Lung (tissue), 12 donors: Measurements from ENCODE around the gene IHH. TPM values are rescaled to one million over a fixed set of nuclear protein-coding genes. Genes with fewer than 3 reads are reported as not detected.

Experiments
- ATAC-seq: fragments of 200-7000 bp; cut with Tn5 transposase; one replicate; pipeline ENCODE4 v1.9.1; 2020; ENCODE audit warnings: moderate number of reproducible peaks; ENCODE audit not compliant: insufficient read depth, low FRiP score
- DNase-seq, 3 donors: peaks; one replicate each; pipeline ENCODE4 v3.0.0-alpha.2; 2013 to 2017
- H3K27ac ChIP-seq, 2 donors: one replicate each; pipeline ENCODE4 v1.5.1; 2013; ENCODE audit warnings: mild to moderate bottlenecking in 2 of 2, moderate library complexity in 2 of 2, control low read depth in 1 of 2, inconsistent platforms in 1 of 2, low read depth in 1 of 2, low read length in 1 of 2
- H3K27me3 ChIP-seq, 3 donors: one replicate each; pipeline ENCODE4 v1.5.1; 2013; ENCODE audit warnings: low read length in 2 of 3; ENCODE audit not compliant: control insufficient read depth in 3 of 3, insufficient read depth in 3 of 3
- H3K36me3 ChIP-seq, 4 donors: one replicate each; pipeline ENCODE4 v1.5.1; 2013; ENCODE audit warnings: low read length in 4 of 4, mild to moderate bottlenecking in 1 of 4, moderate library complexity in 1 of 4; ENCODE audit not compliant: control insufficient read depth in 4 of 4, insufficient read depth in 4 of 4
- H3K4me1 ChIP-seq, 5 donors: one replicate each; pipeline ENCODE4 v1.5.1; 2013; ENCODE audit warnings: low read length in 5 of 5, mild to moderate bottlenecking in 2 of 5, moderate library complexity in 1 of 5; ENCODE audit not compliant: control insufficient read depth in 5 of 5, insufficient read depth in 5 of 5
- H3K4me3 ChIP-seq: one replicate; pipeline ENCODE4 v1.5.1; 2013; ENCODE audit warnings: mild to moderate bottlenecking, control low read depth, moderate library complexity
- H3K9ac ChIP-seq, 2 donors: one replicate each; pipeline ENCODE4 v1.5.1; 2013; ENCODE audit warnings: low read length in 2 of 2, control low read depth in 1 of 2; ENCODE audit not compliant: insufficient read depth in 1 of 2
- H3K9me3 ChIP-seq, 4 donors: one replicate each; pipeline ENCODE4 v1.5.1; 2013; ENCODE audit warnings: low read length in 3 of 4, mild to moderate bottlenecking in 1 of 4, moderate library complexity in 1 of 4; ENCODE audit not compliant: control insufficient read depth in 4 of 4, insufficient read depth in 3 of 4
- CTCF ChIP-seq: IDR thresholded peaks from 2 replicates; pipeline ENCODE4 v1.5.1; 2012; ENCODE audit warnings: mild to moderate bottlenecking; ENCODE audit errors: control extremely low read depth, extremely low read depth
- WGBS, 2 donors: extraction: QIAGEN DNeasy Blood & Tissue Kit; methylation state at CpG; one replicate each; pipeline ENCODE4 v1.1.7; 2013; 5-methylcytosine and 5-hydroxymethylcytosine counted together
- polyA plus RNA-seq, 2 donors: library from polyadenylated mRNA; stranded (reverse); fragments of 200-250 nt; gene quantifications; one replicate each; pipeline ENCODE4 v1.2.1, GENCODE V29; 2013
- total RNA-seq, 2 donors: library from RNA; depleted of rRNA in 1 of 2; stranded (reverse); fragments of >200 nt in 1 of 2; gene quantifications; one replicate each; pipeline ENCODE4 v1.2.1, GENCODE V29; 2014 to 2021
- donor health status: control.
- donor health status: control.
- donor health status: Bipolar disorder and iron deficiency.
- donor health status: healthy.
- donor health status: DM: yes; HTN: yes; CAD: no.

The IHH gene
- total and polyA plus RNA-seq, 4 donors: 0.55 to 4.4 (median 2.0) TPM

- no peak for TF ChIP-seq CTCF
- Histone ChIP-seq H3K27ac (no peak overlapping the region), H3K4me1 (peaks cover 0 to 5% (median 0%) of the 10 kb centered on the region in 5 donors), H3K4me3 (no peak overlapping the region), H3K27me3 (no peaks in the 10 kb centered on the region), H3K9ac (no peak overlapping the region), H3K36me3 (no peaks in the 10 kb centered on the region), H3K9me3 (no peaks in the 10 kb centered on the region)
- ATAC-seq: no peak
- no peak for DNase-seq
Observed at GRCh38 chr2:219084791-219085190, 24.1 kb upstream of the IHH start.

GRCh38 chr2:219082332-219082958 lies 21.7 kb upstream of the IHH start:
- 50 to 56% methylated on average over 5 of the region's 5 CpGs for WGBS, 2 donors
- no peak overlapping the region for H3K4me3 ChIP-seq
- H3K27ac ChIP-seq: no peak overlapping the region
- no peak for TF ChIP-seq CTCF
- H3K4me1 ChIP-seq: peaks cover 0 to 5% (median 0%) of the 10 kb centered on the region in 5 donors
- no peak overlapping the region for H3K9ac ChIP-seq
- H3K36me3 ChIP-seq: peaks cover 0 to 2% (median 0%) of the 10 kb centered on the region in 4 donors
- DNase-seq (peak in 2 of 3 donors; percentile 51 to 54), ATAC-seq (no peak)
- no peaks in the 10 kb centered on the region for H3K27me3 ChIP-seq
- no peaks in the 10 kb centered on the region for H3K9me3 ChIP-seq

- TF ChIP-seq CTCF: no peak
- no peak overlapping the region for H3K9ac ChIP-seq
- no peak overlapping the region for H3K4me3 ChIP-seq
- H3K4me1 ChIP-seq: peaks cover 0 to 4% (median 0%) of the 10 kb centered on the region in 5 donors
- H3K27me3 ChIP-seq: no peaks in the 10 kb centered on the region
- DNase-seq (no peak), ATAC-seq (no peak)
- no peak overlapping the region for H3K27ac ChIP-seq
- peaks cover 0 to 6% (median 4%) of the 10 kb centered on the region in 4 donors for H3K36me3 ChIP-seq
- H3K9me3 ChIP-seq: no peaks in the 10 kb centered on the region
Observed at GRCh38 chr2:219081701-219082331, 21.1 kb upstream of the IHH start.

- DNase-seq (no peak), ATAC-seq (no peak)
- Histone ChIP-seq H3K36me3 (peaks cover 0 to 9% (median 7%) of the 10 kb centered on the region in 4 donors), H3K27ac (no peak overlapping the region), H3K27me3 (no peaks in the 10 kb centered on the region), H3K9me3 (no peaks in the 10 kb centered on the region), H3K4me3 (no peak overlapping the region), H3K4me1 (peaks cover 0 to 2% (median 0%) of the 10 kb centered on the region in 5 donors), H3K9ac (no peak overlapping the region)
- TF ChIP-seq CTCF: no peak
- WGBS, 2 donors: 88 to 89% methylated on average over 7 of the region's 7 CpGs
Observed at GRCh38 chr2:219081096-219081495, 20.4 kb upstream of the IHH start.
